ENCODE measurements around the gene TET3. TPM values are rescaled to one million over a fixed set of nuclear protein-coding genes. Genes with fewer than 3 reads are reported as not detected.

The TET3 gene
- polyA plus RNA-seq, 1 of the 3 experiments (the other 2 are of a cell fraction) = 1.6 TPM

DNA sequence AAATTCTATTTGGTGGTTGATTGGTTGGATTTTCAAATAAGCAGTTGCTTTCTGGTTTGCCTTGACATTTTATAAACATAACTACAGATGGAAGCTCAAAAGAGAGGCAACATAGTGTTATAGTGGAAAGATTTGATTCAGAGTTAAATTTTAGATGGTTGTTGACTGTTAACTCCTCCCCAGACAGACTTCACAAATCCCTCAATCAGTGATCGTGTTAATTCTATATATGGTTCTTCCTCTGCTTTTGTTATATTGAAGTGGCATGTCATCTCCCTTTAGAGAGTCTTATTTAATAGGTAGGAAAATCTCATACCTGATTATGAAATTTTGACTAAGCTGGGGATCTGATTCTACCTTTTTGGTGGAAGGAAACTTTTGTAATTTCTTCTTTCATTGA lies 38.5 kb upstream of the TET3 start:
- Histone ChIP-seq H3K4me3 (ENCODE audit: low read depth in 2 of 2, low read length in 1 of 2) (no peak overlapping the region), H2AFZ (ENCODE audit: low read depth) (no peak overlapping the region), H3K27me3 (ENCODE audit: insufficient read depth) (no peaks in the 10 kb centered on the region), H4K20me1 (ENCODE audit: insufficient read depth) (peaks cover 68% of the 10 kb centered on the region), H3K9me2 (no peaks in the 10 kb centered on the region), H3K9ac (no peak overlapping the region), H3K9me3 (no peaks in the 10 kb centered on the region), H3K36me3 (replicated peaks in 1 of 2; ENCODE audit: control insufficient read depth in 1 of 2, insufficient read depth in 2 of 2, low read length in 1 of 2) (peaks cover 71 to 90% of the 10 kb centered on the region in 2 experiments), H3K4me1 (ENCODE audit: control insufficient read depth in 1 of 2, insufficient read depth in 2 of 2, low read depth in 1 of 2, low read length in 1 of 2) (no peaks in the 10 kb centered on the region), H3K4me2 (no peak overlapping the region), H3F3A (replicated peaks; ENCODE audit: insufficient read depth) (peaks cover 7% of the 10 kb centered on the region), H3K79me2 (ENCODE audit: insufficient read depth) (peaks cover 69% of the 10 kb centered on the region), H3K27ac (ENCODE audit: low read depth in 2 of 2, low read length in 1 of 2) (no peak overlapping the region)
- ChIA-PET POLR2A (no interaction called here), CTCF (no interaction called here)
- DNase-seq = no peak
- TF ChIP-seq FOXM1 (IDR thresholded peaks at IDR 0.05; ENCODE audit: low read depth) = no peak
- no peak for TF ChIP-seq GATA2 (CRISPR knock-in tag; IDR thresholded peaks at IDR 0.05)
- no peak for TF ChIP-seq TAF1 (IDR thresholded peaks at IDR 0.05; ENCODE audit: borderline replicate concordance, low read depth, low read length)
- TF ChIP-seq, protein P1, sequence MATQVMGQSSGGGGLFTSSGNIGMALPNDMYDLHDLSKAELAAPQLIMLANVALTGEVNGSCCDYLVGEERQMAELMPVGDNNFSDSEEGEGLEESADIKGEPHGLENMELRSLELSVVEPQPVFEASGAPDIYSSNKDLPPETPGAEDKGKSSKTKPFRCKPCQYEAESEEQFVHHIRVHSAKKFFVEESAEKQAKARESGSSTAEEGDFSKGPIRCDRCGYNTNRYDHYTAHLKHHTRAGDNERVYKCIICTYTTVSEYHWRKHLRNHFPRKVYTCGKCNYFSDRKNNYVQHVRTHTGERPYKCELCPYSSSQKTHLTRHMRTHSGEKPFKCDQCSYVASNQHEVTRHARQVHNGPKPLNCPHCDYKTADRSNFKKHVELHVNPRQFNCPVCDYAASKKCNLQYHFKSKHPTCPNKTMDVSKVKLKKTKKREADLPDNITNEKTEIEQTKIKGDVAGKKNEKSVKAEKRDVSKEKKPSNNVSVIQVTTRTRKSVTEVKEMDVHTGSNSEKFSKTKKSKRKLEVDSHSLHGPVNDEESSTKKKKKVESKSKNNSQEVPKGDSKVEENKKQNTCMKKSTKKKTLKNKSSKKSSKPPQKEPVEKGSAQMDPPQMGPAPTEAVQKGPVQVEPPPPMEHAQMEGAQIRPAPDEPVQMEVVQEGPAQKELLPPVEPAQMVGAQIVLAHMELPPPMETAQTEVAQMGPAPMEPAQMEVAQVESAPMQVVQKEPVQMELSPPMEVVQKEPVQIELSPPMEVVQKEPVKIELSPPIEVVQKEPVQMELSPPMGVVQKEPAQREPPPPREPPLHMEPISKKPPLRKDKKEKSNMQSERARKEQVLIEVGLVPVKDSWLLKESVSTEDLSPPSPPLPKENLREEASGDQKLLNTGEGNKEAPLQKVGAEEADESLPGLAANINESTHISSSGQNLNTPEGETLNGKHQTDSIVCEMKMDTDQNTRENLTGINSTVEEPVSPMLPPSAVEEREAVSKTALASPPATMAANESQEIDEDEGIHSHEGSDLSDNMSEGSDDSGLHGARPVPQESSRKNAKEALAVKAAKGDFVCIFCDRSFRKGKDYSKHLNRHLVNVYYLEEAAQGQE (IDR thresholded peaks at IDR 0.05; ENCODE audit: low read depth, low read length) = no peak
- TF ChIP-seq, protein P2, sequence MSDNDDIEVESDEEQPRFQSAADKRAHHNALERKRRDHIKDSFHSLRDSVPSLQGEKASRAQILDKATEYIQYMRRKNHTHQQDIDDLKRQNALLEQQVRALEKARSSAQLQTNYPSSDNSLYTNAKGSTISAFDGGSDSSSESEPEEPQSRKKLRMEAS (IDR thresholded peaks at IDR 0.05; ENCODE audit: low read depth) = no peak
- no peak for TF ChIP-seq EP300 (IDR thresholded peaks at IDR 0.05; ENCODE audit: borderline replicate concordance in 1 of 2, low read depth in 1 of 2, low read length in 1 of 2)
- TF ChIP-seq FOSL2 (IDR thresholded peaks at IDR 0.05; ENCODE audit: borderline replicate concordance, low read depth) = no peak
- TF ChIP-seq, protein P3, sequence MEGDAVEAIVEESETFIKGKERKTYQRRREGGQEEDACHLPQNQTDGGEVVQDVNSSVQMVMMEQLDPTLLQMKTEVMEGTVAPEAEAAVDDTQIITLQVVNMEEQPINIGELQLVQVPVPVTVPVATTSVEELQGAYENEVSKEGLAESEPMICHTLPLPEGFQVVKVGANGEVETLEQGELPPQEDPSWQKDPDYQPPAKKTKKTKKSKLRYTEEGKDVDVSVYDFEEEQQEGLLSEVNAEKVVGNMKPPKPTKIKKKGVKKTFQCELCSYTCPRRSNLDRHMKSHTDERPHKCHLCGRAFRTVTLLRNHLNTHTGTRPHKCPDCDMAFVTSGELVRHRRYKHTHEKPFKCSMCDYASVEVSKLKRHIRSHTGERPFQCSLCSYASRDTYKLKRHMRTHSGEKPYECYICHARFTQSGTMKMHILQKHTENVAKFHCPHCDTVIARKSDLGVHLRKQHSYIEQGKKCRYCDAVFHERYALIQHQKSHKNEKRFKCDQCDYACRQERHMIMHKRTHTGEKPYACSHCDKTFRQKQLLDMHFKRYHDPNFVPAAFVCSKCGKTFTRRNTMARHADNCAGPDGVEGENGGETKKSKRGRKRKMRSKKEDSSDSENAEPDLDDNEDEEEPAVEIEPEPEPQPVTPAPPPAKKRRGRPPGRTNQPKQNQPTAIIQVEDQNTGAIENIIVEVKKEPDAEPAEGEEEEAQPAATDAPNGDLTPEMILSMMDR (IDR thresholded peaks at IDR 0.05) = no peak
- TF ChIP-seq, protein P4, sequence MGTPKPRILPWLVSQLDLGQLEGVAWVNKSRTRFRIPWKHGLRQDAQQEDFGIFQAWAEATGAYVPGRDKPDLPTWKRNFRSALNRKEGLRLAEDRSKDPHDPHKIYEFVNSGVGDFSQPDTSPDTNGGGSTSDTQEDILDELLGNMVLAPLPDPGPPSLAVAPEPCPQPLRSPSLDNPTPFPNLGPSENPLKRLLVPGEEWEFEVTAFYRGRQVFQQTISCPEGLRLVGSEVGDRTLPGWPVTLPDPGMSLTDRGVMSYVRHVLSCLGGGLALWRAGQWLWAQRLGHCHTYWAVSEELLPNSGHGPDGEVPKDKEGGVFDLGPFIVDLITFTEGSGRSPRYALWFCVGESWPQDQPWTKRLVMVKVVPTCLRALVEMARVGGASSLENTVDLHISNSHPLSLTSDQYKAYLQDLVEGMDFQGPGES (IDR thresholded peaks at IDR 0.05; ENCODE audit: low read depth, low read length) = no peak
- no peak for TF ChIP-seq RAD21 (IDR thresholded peaks at IDR 0.05; ENCODE audit: low read length)
- TF ChIP-seq SMC3 (IDR thresholded peaks at IDR 0.05; ENCODE audit: low read depth, low read length) = no peak
- TF ChIP-seq MXI1 (IDR thresholded peaks at IDR 0.05; ENCODE audit: low read depth, low read length) = no peak
- 100% methylated on average over 1 of the region's 1 CpG for WGBS (ENCODE audit: low lambda C conversion rate)
